Ascending aorta (tissue), 2 donors: ENCODE data around the gene TMEM109. TPM values are rescaled to one million over a fixed set of nuclear protein-coding genes. Genes with fewer than 3 reads are reported as not detected.

Experiments
- DNase-seq, 2 donors: peaks; one replicate each; pipeline ENCODE4 v3.0.0-alpha.2; 2019; ENCODE audit warnings: low spot score in 2 of 2
- H3K27ac ChIP-seq, 2 donors: fragments of 200-600 bp; sonication (generic); one replicate each; pipeline ENCODE4 v1.5.1; 2016 to 2017; ENCODE audit warnings: mild to moderate bottlenecking in 1 of 2
- H3K27me3 ChIP-seq: fragments of 200-600 bp; sonication (generic); one replicate; pipeline ENCODE4 v1.5.1; 2017
- H3K36me3 ChIP-seq, 2 donors: fragments of 200-600 bp; sonication (generic); one replicate each; pipeline ENCODE4 v1.5.1; 2016
- H3K4me1 ChIP-seq, 2 donors: fragments of 200-600 bp; sonication (generic); one replicate each; pipeline ENCODE4 v1.5.1; 2016 to 2017; ENCODE audit warnings: mild to moderate bottlenecking in 1 of 2
- H3K4me3 ChIP-seq, 2 donors: fragments of 200-600 bp; sonication (generic); one replicate each; pipeline ENCODE4 v1.5.1; 2016 to 2017; ENCODE audit warnings: mild to moderate bottlenecking in 1 of 2
- H3K9me3 ChIP-seq, 2 donors: fragments of 200-600 bp; sonication (generic); one replicate each; pipeline ENCODE4 v1.5.1; 2016
- CTCF ChIP-seq, 3 experiments: fragments of 200-600 bp in 2 of 3; fragments of 450-650 bp in 1 of 3; sonication (generic) in 2 of 3; IDR thresholded peaks; one replicate each; pipeline ENCODE4 v1.5.1; 2016 to 2019; ENCODE audit warnings: antibody characterized with exemption in 3 of 3, mild to moderate bottlenecking in 1 of 3, moderate library complexity in 1 of 3
- intact Hi-C: fragments of 100-400 bp; cut with DNase I; formaldehyde crosslinking; loops from one replicate; pipeline ENCODE4 v1.15.1; 2023
- total RNA-seq: library from RNA; depleted of rRNA; stranded (reverse); fragments of >200 nt; gene quantifications from one replicate; pipeline ENCODE4 v1.1.0, GENCODE V29; 2016

The TMEM109 gene
- total RNA-seq, 1 donor from 2014 or later: 238 TPM

- Histone ChIP-seq H3K4me3 (no peak overlapping the region), H3K27ac (no peak overlapping the region), H3K27me3 (no peaks in the 10 kb centered on the region), H3K36me3 (no peaks in the 10 kb centered on the region), H3K9me3 (no peaks in the 10 kb centered on the region), H3K4me1 (peaks cover 2 to 19% of the 10 kb centered on the region in 2 donors)
- DNase-seq: no peak
- no peak for TF ChIP-seq CTCF (IDR thresholded peaks at IDR 0.05)
- intact Hi-C loops: no loop called here
Measured at GRCh38 chr11:60910281-60910687, 3.7 kb upstream of the TMEM109 start.

DNA sequence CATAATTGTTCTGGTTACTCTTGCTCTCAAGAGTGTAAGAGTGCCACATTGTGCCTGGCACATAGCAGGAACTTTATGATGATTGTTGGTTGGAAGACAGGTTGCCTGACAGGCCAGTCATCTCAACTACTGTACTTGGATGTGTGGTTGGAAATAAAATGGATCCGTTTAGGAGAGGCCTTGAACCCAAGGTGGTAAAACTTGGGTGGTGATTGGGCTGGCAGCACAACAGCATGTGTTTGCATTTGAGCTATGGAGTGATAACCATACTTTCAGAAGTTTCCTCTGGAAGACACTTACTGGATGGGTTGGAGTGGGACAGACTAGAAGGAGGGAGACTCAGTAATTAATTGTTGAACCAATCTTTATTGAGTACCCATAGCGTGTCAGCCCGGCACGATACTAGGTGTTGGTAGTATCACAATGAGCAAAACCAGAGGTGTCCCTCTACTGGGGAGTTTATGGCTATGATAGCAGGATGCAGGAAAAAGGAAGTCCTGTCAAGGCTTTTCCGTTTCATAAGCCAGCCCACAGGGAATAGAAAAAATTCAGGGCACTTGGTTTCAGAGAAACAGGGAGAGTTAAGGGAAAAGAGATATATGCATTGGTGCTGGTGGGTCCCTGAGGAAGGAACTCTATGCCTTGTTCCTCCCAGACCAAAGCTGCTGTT lies 3.1 kb upstream of the TMEM109 start:
- no peak for TF ChIP-seq CTCF (IDR thresholded peaks at IDR 0.05)
- H3K27me3 ChIP-seq: no peaks in the 10 kb centered on the region
- H3K27ac ChIP-seq: no peak overlapping the region
- H3K4me1 ChIP-seq: peaks cover 2 to 17% of the 10 kb centered on the region in 2 donors
- intact Hi-C loops: no loop called here
- no peaks in the 10 kb centered on the region for H3K9me3 ChIP-seq
- no peak for DNase-seq
- no peaks in the 10 kb centered on the region for H3K36me3 ChIP-seq
- H3K4me3 ChIP-seq: no peak overlapping the region

- intact Hi-C loops: no loop called here
- Histone ChIP-seq H3K27me3 (no peaks in the 10 kb centered on the region), H3K4me3 (no peak overlapping the region), H3K27ac (peak overlapping the region; percentile 89 to 97), H3K9me3 (no peaks in the 10 kb centered on the region), H3K4me1 (peaks cover 0 to 24% of the 10 kb centered on the region in 2 donors), H3K36me3 (no peaks in the 10 kb centered on the region)
- TF ChIP-seq CTCF (IDR thresholded peaks at IDR 0.05): no peak
- no peak for DNase-seq
Measured at GRCh38 chr11:60912223-60912850, 1.6 kb upstream of the TMEM109 start.

DNA sequence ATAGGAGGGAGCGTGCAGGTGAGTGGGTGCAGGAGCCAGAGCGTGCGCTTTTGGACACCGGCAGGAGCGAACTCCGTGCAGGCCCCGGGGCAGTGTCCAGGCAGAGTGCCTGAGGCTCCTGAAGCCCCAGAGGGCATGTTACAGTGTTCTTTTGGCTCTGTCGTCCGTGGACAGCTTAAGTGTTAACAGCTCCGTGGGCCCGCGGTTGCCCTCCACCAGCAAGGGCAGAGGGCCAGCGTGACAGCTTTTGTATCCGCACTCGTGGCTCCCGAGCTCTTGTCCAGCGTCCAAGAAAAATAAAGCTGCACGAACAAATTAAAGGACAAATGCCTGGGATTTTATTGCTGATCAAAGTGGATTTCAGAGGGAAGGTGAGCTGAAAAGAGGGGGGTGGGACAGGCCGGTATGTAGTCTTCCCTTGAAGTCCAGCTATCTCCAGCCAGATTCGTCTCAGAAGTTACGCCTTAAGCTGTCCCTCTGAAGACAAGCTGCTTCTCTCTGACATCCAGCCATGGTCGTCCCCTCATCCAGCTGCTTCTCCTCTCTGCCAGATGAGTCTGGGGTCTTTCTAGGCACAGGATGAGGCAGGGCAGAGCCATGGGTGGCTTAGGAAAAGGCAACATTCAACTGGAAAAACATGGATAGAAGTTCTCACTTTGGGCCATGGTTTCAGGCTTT lies 968 bp upstream of the TMEM109 start:
- no peak for TF ChIP-seq CTCF (IDR thresholded peaks at IDR 0.05)
- intact Hi-C loops: no loop called here
- Histone ChIP-seq H3K9me3 (no peaks in the 10 kb centered on the region), H3K4me1 (peaks cover 0 to 24% of the 10 kb centered on the region in 2 donors), H3K36me3 (no peaks in the 10 kb centered on the region), H3K27ac (peak overlapping the region; percentile 89 to 97), H3K27me3 (no peaks in the 10 kb centered on the region), H3K4me3 (peak overlapping the region; percentile 70 to 96)
- DNase-seq: no peak

GRCh38 chr11:60914633-60915247 lies 782 bp downstream of the TMEM109 start:
- H3K4me1 ChIP-seq: peaks cover 0 to 28% of the 10 kb centered on the region in 2 donors
- H3K36me3 ChIP-seq: peaks cover 2 to 3% of the 10 kb centered on the region in 2 donors
- H3K4me3 ChIP-seq: peak overlapping the region; percentile 70 to 96
- H3K27me3 ChIP-seq: no peaks in the 10 kb centered on the region
- TF ChIP-seq CTCF (IDR thresholded peaks at IDR 0.05): no peak
- DNase-seq: no peak
- H3K9me3 ChIP-seq: no peaks in the 10 kb centered on the region
- H3K27ac ChIP-seq: peak overlapping the region; percentile 89 to 97
- intact Hi-C loops: loop anchor here (5.0 kb wide), 2 partner anchors 38 to 213 kb away; partner anchors contain the start of gene SLC15A3
